Mesodermal cell (in vitro differentiated cells): ENCODE measurements around the gene RREB1.
"Not testable (repeated sequence)": the region's sequence is repeated elsewhere in the genome, so short reads cannot be mapped to it uniquely, and the experiment has no call there.

Source experiments
- H3K27ac ChIP-seq: 2 replicates; pipeline ENCODE4 v1.7.0; 2013; ENCODE audit warnings: mild to moderate bottlenecking, low read depth, low read length, moderate library complexity; ENCODE audit not compliant: severe bottlenecking
- H3K36me3 ChIP-seq: 2 replicates; pipeline ENCODE4 v1.7.1; 2013; ENCODE audit warnings: mild to moderate bottlenecking, low read length, moderate library complexity; ENCODE audit not compliant: control insufficient read depth, insufficient read depth
- H3K4me1 ChIP-seq: one replicate; pipeline ENCODE4 v1.7.1; 2013; ENCODE audit warnings: mild to moderate bottlenecking, low read length; ENCODE audit not compliant: insufficient read depth, control insufficient read depth, poor library complexity, severe bottlenecking
- H3K4me3 ChIP-seq: 2 replicates; pipeline ENCODE4 v1.7.0; 2013; ENCODE audit warnings: low read length, control low read depth, mild to moderate bottlenecking; ENCODE audit not compliant: insufficient read depth, poor library complexity, severe bottlenecking; ENCODE audit errors: extremely low read depth
- H3K9me3 ChIP-seq: 2 replicates; pipeline ENCODE4 v1.7.1; 2013; ENCODE audit warnings: mild to moderate bottlenecking, low read length, moderate library complexity; ENCODE audit not compliant: control insufficient read depth
- WGBS, 2 experiments: methylation state at CpG; one replicate each; pipeline ENCODE4 v1.1.5; 2013; ENCODE audit warnings: missing lambda C conversion rate in 2 of 2; ENCODE audit not compliant: insufficient coverage in 2 of 2; 5-methylcytosine and 5-hydroxymethylcytosine counted together

RREB1 gene

GRCh38 chr6:7156643-7157278, 49.0 kb downstream of the RREB1 start:
- H3K4me3 ChIP-seq = no peak overlapping the region
- 87 to 94% methylated on average over 4 of the region's 11 CpGs for WGBS, 2 experiments
- no peaks in the 10 kb centered on the region for H3K9me3 ChIP-seq
- H3K36me3 ChIP-seq = no peaks in the 10 kb centered on the region
- peak overlapping the region; percentile 47 for H3K27ac ChIP-seq
- peaks cover 63% of the 10 kb centered on the region for H3K4me1 ChIP-seq

DNA sequence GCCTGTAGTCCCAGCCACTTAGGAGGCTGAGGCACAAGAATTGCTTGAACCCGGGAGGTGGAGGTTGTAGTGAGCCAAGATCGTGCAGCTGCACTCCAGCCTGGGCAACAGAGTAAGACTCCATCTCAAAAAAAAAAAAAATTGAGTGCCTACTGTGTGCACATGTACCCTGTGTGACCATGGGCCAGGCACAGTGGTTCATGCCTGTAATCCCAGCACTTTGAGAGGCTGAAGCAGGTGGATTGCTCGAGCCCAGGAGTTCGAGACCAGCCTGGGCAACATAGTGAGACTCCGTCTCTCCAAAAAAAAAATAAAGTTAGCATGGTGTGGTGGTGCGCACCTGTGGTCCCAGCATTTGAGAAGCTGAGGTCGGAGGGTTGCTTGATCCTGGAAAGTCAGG, 49.5 kb downstream of the RREB1 start:
- 88 to 94% methylated on average over 6 to 7 of the region's 7 CpGs for WGBS, 2 experiments
- peaks cover 60% of the 10 kb centered on the region for H3K4me1 ChIP-seq

DNA sequence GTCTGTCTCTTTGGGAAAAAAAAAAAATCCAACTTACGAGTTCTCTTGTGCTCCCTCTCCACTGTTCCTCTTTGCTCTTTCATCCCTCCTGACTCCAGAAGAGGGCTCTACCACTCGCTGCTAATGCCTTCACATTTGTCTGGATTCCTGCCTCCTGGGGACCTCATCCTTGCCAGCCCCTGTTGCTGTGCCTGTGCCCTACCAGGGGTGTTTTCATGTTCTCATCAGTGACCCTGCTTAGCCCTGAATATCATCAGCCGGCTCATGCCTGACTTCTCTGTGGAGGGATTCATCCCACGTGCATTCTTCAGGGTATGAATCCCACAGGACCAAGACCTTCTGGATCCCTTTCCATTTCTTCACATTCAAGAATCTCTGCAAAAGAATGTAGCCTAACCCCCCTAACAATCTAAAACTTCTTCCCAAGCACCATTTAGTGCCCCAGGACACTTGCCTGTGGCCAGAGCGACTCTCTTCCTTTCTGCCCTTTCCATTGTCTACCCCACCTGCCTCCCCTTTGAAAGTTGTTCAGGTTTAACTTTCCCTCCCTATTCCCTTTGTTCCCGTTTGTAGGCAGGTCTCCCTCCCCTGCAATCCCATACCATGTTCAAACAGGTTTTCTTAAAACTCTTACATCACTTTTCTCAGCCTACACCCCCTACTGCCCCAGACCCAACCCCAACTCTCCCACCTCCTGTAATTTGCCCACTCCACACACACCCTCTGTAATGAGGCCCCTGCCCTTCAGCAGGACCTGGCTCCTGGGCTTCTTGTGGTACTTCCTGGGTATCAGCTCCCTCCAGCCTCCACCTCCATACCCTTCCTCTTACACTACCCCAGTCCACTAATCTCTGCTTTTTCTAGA, 50.2 kb downstream of the RREB1 start:
- WGBS, 2 experiments = 48 to 60% methylated on average over 5 to 6 of the region's 6 CpGs
- Histone ChIP-seq H3K36me3 (no peaks in the 10 kb centered on the region), H3K4me3 (no peak overlapping the region), H3K9me3 (no peaks in the 10 kb centered on the region), H3K4me1 (peaks cover 54% of the 10 kb centered on the region), H3K27ac (no peak overlapping the region)

More for the DNA sequence above, 49.5 kb downstream of the RREB1 start:
- H3K9me3 ChIP-seq, H3K4me3 ChIP-seq, H3K27ac ChIP-seq, H3K36me3 ChIP-seq: not testable (repeated sequence)

DNA sequence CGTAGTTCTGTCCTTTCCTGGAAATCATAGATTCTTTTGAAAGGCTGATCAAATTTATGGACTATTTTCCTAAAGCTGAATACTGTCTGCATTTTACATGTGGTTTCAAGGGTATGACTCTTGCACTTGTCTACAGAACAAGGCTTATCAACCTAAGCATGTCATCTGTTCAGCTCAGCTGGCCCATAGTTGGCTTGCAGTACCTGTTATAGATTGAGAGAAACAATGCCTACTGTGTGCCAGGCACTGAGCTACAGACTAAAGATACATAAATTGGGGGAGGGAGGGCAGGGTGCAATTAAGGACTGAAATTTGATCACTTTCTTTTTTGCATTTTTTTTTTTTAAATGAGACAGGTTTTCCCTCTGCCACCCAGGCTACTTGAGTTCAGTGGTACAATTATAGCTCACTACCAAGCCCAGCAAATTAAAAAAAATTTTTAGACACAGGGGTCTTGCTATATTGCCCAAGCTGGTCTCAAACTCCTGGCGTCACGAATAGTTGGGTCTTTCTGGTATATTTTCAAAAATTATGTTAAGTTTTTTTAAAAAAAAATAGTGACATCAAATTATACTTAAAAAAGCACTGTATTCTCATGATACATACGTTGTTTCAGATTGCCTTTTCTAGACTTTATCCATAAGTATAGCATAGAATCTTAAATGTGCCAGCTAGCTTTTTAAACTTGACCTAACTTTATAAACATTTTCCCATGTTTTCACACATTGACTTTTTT, 52.2 kb downstream of the RREB1 start:
- Histone ChIP-seq H3K36me3 (peaks cover 9% of the 10 kb centered on the region), H3K4me1 (peaks cover 49% of the 10 kb centered on the region), H3K4me3 (no peak overlapping the region), H3K9me3 (no peaks in the 10 kb centered on the region), H3K27ac (no peak overlapping the region)
- WGBS, 2 experiments = 95 to 100% methylated on average over 2 of the region's 4 CpGs

- peaks cover 9% of the 10 kb centered on the region for H3K36me3 ChIP-seq
- H3K4me1 ChIP-seq = peaks cover 49% of the 10 kb centered on the region
- H3K9me3 ChIP-seq = no peaks in the 10 kb centered on the region
- no peak overlapping the region for H3K4me3 ChIP-seq
- no peak overlapping the region for H3K27ac ChIP-seq
These were observed 53.5 kb downstream of the RREB1 start for GRCh38 chr6:7161253-7161623.

- Histone ChIP-seq H3K4me3 (no peak overlapping the region), H3K27ac (no peak overlapping the region), H3K9me3 (no peaks in the 10 kb centered on the region), H3K4me1 (peaks cover 45% of the 10 kb centered on the region), H3K36me3 (peaks cover 14% of the 10 kb centered on the region)
- 97% methylated on average over 3 of the region's 4 CpGs for WGBS, 2 experiments
These were observed 54.1 kb downstream of the RREB1 start for GRCh38 chr6:7161845-7162244.

DNA sequence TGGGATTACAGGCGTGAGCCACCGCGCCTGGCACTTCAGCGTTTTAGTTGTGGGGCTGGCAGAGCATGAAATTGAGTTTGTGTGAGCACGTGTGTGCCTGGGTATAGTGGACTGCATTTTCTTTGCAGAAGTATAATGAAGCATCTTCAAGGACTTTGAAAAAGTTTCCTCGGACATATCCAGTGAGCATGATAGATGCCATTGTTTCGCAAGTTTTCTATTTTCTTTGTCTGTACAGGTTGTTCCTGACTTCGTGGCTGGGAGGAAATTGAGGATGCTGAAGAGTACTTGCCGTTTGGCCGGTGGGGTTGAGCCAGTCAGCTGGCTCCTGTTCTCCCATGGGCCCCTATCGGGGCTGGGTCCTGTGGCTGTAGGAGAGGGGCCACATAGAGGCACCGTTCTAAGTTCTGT, 55.9 kb downstream of the RREB1 start:
- WGBS, 2 experiments = 96 to 98% methylated on average over 10 to 11 of the region's 12 CpGs
- no peaks in the 10 kb centered on the region for H3K9me3 ChIP-seq
- peaks cover 14% of the 10 kb centered on the region for H3K36me3 ChIP-seq
- H3K4me1 ChIP-seq = peaks cover 36% of the 10 kb centered on the region
- H3K4me3 ChIP-seq = no peak overlapping the region
- no peak overlapping the region for H3K27ac ChIP-seq

GRCh38 chr6:7164536-7165001, 56.8 kb downstream of the RREB1 start:
- H3K27ac ChIP-seq = peak overlapping the region; percentile 54
- WGBS, 2 experiments = 89 to 100% methylated on average over 3 of the region's 5 CpGs
- H3K36me3 ChIP-seq = peaks cover 14% of the 10 kb centered on the region
- H3K4me3 ChIP-seq = no peak overlapping the region
- no peaks in the 10 kb centered on the region for H3K9me3 ChIP-seq
- H3K4me1 ChIP-seq = peaks cover 38% of the 10 kb centered on the region

- 70 to 85% methylated on average over 5 to 9 of the region's 11 CpGs for WGBS, 2 experiments
- Histone ChIP-seq H3K27ac (peak overlapping the region; percentile 54), H3K4me1 (peaks cover 37% of the 10 kb centered on the region), H3K4me3 (no peak overlapping the region), H3K9me3 (no peaks in the 10 kb centered on the region), H3K36me3 (peaks cover 14% of the 10 kb centered on the region)
These were observed 57.5 kb downstream of the RREB1 start for GRCh38 chr6:7165002-7165889.

DNA sequence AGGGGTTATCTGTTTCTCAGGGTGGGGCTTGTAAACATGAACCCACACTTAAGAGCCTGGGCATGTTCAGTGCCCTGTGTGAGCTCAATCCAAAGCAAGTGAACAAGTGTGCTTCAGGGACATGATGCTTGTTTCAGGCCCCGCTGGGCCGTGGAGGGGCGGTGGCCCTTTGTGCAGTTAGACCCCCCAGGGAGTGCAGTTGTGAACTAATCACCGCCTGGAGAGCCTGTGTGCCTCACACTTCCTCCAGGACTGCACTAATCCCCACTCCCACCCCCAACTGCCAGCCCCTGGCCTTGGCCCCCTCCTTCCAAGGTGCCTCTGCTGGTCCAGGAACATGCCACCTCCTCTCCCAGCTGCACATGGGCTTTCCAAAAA, 58.1 kb downstream of the RREB1 start:
- WGBS, 2 experiments = 39 to 43% methylated on average over 4 of the region's 4 CpGs
- no peak overlapping the region for H3K4me3 ChIP-seq
- H3K4me1 ChIP-seq = peaks cover 41% of the 10 kb centered on the region
- H3K36me3 ChIP-seq = peaks cover 14% of the 10 kb centered on the region
- no peaks in the 10 kb centered on the region for H3K9me3 ChIP-seq
- no peak overlapping the region for H3K27ac ChIP-seq
